Sigmoid colon (tissue), 7 donors: ENCODE measurements around the gene CLDN11. TPM values are rescaled to one million over a fixed set of nuclear protein-coding genes. Genes with fewer than 3 reads are reported as not detected.

Experiments
- DNase-seq: peaks from one replicate; pipeline ENCODE4 v3.0.0-alpha.2; 2019
- H3K27ac ChIP-seq, 4 donors: fragments of 200-600 bp; sonication (generic); one replicate each; pipeline ENCODE4 v1.5.1; 2016 to 2019; ENCODE audit warnings: mild to moderate bottlenecking in 1 of 4
- H3K27me3 ChIP-seq, 3 donors: fragments of 200-600 bp; sonication (generic); one replicate each; pipeline ENCODE4 v1.5.1; 2019; ENCODE audit warnings: mild to moderate bottlenecking in 1 of 3
- H3K36me3 ChIP-seq, 4 donors: fragments of 200-600 bp; sonication (generic); one replicate each; pipeline ENCODE4 v1.5.1; 2016 to 2019
- H3K4me1 ChIP-seq, 4 donors: fragments of 200-600 bp; sonication (generic); one replicate each; pipeline ENCODE4 v1.5.1; 2017 to 2019
- H3K4me3 ChIP-seq, 4 donors: fragments of 200-600 bp; sonication (generic); one replicate each; pipeline ENCODE4 v1.5.1; 2017 to 2019; ENCODE audit warnings: mild to moderate bottlenecking in 2 of 4, moderate library complexity in 1 of 4
- H3K9me3 ChIP-seq, 4 donors: fragments of 200-600 bp in 3 of 4; sonication (generic) in 3 of 4; one replicate each; pipeline versions ENCODE4 v1.5.1 to v1.6.1; 2013 to 2019
- EP300 ChIP-seq, 4 donors: sonication (generic); formaldehyde crosslinking; IDR thresholded peaks; one replicate each; pipeline ENCODE4 v1.6.1; 2017; ENCODE audit warnings: antibody characterized with exemption in 4 of 4
- POLR2A ChIP-seq, 2 donors: fragments of 450-650 bp; IDR thresholded peaks; one replicate each; pipeline ENCODE4 v1.6.1; 2016; ENCODE audit warnings: antibody characterized with exemption in 2 of 2, mild to moderate bottlenecking in 2 of 2, moderate library complexity in 2 of 2
- POLR2AphosphoS5 ChIP-seq, 4 donors: sonication (generic); formaldehyde crosslinking; IDR thresholded peaks; one replicate each; pipeline ENCODE4 v1.6.1; 2017; ENCODE audit warnings: antibody characterized with exemption in 4 of 4
- WGBS, 2 donors: extraction: QIAGEN DNeasy Blood & Tissue Kit; methylation state at CpG; one replicate each; pipeline ENCODE4 v1.1.7; 2013; 5-methylcytosine and 5-hydroxymethylcytosine counted together
- intact Hi-C: fragments of 100-400 bp; cut with DNase I; formaldehyde crosslinking; loops from one replicate; pipeline ENCODE4 v1.15.1; 2023
- polyA plus RNA-seq, 3 donors: library from polyadenylated mRNA; stranded (reverse); fragments of 200-250 nt; gene quantifications; one replicate each; pipeline ENCODE4 v1.2.3, GENCODE V29; 2013
- total RNA-seq, 4 donors: library from RNA; depleted of rRNA; stranded (reverse); fragments of >200 nt; gene quantifications; one replicate each; pipeline ENCODE4 v1.1.0, GENCODE V29; 2016
- TF ChIP-seq, protein P1 (sequence below), 4 experiments: fragments of 450-650 bp in 3 of 4; fragments of 200-600 bp in 1 of 4; IDR thresholded peaks; one replicate each; pipeline ENCODE4 v1.5.1; 2016 to 2019; ENCODE audit warnings: antibody characterized with exemption in 4 of 4, mild to moderate bottlenecking in 3 of 4, moderate library complexity in 2 of 4
- donor health status: healthy with polysubstance abuse.
- donor health status: Bipolar disorder and iron deficiency.
- donor health status: healthy.

The CLDN11 gene
- total and polyA plus RNA-seq, 7 donors, result 0.23 to 22.2 (median 6.0) TPM

DNA sequence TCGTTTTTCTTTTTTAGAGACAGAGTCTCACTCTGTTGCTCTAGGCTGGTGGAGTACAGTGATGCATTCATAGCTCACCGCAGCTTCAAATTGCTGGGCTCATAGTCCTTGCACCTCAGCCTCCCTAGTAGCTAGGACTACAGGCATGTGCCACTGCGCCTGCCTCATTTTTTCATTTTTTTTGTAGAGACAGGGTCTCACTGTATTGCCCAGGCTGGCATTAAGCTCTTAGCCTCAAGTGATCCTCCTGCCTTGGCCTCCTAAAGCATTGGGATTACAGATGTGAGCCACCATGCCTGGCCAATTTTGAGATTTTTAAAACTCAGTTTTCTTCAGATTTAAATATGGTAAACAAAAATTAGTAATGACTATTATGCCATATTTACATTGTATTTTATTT is 32.2 kb upstream of the CLDN11 start:
- H3K36me3 ChIP-seq, result peaks cover 4 to 83% (median 26%) of the 10 kb centered on the region in 4 donors
- WGBS, 2 donors, result 96 to 97% methylated on average over 3 of the region's 3 CpGs
- H3K27me3 ChIP-seq, result no peaks in the 10 kb centered on the region
- no peaks in the 10 kb centered on the region for H3K9me3 ChIP-seq
- no peak overlapping the region for H3K4me3 ChIP-seq
- intact Hi-C loops, result no loop called here
- TF ChIP-seq POLR2AphosphoS5 (IDR thresholded peaks at IDR 0.05), result no peak
- no peak for TF ChIP-seq EP300 (IDR thresholded peaks at IDR 0.05)
- TF ChIP-seq, protein P1, sequence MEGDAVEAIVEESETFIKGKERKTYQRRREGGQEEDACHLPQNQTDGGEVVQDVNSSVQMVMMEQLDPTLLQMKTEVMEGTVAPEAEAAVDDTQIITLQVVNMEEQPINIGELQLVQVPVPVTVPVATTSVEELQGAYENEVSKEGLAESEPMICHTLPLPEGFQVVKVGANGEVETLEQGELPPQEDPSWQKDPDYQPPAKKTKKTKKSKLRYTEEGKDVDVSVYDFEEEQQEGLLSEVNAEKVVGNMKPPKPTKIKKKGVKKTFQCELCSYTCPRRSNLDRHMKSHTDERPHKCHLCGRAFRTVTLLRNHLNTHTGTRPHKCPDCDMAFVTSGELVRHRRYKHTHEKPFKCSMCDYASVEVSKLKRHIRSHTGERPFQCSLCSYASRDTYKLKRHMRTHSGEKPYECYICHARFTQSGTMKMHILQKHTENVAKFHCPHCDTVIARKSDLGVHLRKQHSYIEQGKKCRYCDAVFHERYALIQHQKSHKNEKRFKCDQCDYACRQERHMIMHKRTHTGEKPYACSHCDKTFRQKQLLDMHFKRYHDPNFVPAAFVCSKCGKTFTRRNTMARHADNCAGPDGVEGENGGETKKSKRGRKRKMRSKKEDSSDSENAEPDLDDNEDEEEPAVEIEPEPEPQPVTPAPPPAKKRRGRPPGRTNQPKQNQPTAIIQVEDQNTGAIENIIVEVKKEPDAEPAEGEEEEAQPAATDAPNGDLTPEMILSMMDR (IDR thresholded peaks at IDR 0.05), result no peak
- TF ChIP-seq POLR2A (IDR thresholded peaks at IDR 0.05), result no peak
- H3K27ac ChIP-seq, result no peak overlapping the region
- no peak for DNase-seq
- no peaks in the 10 kb centered on the region for H3K4me1 ChIP-seq

DNA sequence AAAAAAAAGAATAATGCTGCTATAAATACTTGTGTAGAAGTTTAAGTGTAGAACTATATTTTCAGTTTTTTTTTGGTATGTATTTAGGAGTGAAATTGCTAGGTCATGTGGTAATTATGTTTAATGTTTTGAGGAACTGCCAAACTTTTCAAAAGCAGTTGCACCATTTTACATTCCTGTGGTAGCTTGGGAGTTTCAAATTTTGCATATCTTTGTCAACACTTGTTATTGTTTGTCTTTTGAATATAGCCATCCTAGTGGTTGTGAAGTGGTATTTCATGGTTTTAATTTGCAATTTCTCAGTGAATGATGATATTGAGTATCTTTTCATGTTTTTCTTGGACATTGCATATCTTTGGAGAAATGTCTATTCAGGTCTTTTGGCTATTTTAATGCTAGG is 30.7 kb upstream of the CLDN11 start:
- H3K4me3 ChIP-seq, result no peak overlapping the region

DNA sequence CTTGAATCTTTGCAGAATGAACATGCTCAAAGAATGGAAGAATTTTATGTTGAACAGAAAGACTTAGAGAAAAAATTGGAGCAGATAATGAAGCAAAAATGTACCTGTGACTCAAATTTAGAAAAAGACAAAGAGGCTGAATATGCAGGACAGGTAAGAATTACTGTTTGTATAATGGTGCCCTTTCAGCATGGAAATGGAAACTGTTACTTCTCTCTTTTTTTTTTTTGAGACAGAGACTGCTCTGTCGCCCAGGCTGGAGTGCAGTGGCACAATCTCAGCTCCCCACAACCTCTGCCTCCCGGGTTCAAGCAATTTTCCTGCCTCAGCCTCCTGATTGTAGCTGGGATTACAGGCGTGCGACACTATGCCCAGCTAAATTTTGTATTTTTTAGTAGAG is 27.6 kb upstream of the CLDN11 start:
- Histone ChIP-seq H3K27ac (no peak overlapping the region), H3K4me3 (no peak overlapping the region), H3K9me3 (no peaks in the 10 kb centered on the region), H3K36me3 (peaks cover 4 to 53% (median 19%) of the 10 kb centered on the region in 4 donors), H3K4me1 (no peaks in the 10 kb centered on the region), H3K27me3 (no peaks in the 10 kb centered on the region)
- intact Hi-C loops, result no loop called here
- DNase-seq, result no peak
- TF ChIP-seq POLR2A (IDR thresholded peaks at IDR 0.05) (no peak), POLR2AphosphoS5 (IDR thresholded peaks at IDR 0.05) (no peak), EP300 (IDR thresholded peaks at IDR 0.05) (no peak)
- TF ChIP-seq, protein P1 (IDR thresholded peaks at IDR 0.05), result no peak
- 90 to 93% methylated on average over 4 of the region's 4 CpGs for WGBS, 2 donors

More for the DNA sequence above, 30.7 kb upstream of the CLDN11 start:
- H3K27me3 ChIP-seq, result no peaks in the 10 kb centered on the region
- no peak for TF ChIP-seq POLR2A (IDR thresholded peaks at IDR 0.05)
- TF ChIP-seq, protein P1 (IDR thresholded peaks at IDR 0.05), result no peak
- no peak for TF ChIP-seq POLR2AphosphoS5 (IDR thresholded peaks at IDR 0.05)
- no peak for TF ChIP-seq EP300 (IDR thresholded peaks at IDR 0.05)
- intact Hi-C loops, result no loop called here
- no peak overlapping the region for H3K27ac ChIP-seq
- no peak for DNase-seq
- H3K36me3 ChIP-seq, result peaks cover 4 to 80% (median 25%) of the 10 kb centered on the region in 4 donors
- no peaks in the 10 kb centered on the region for H3K9me3 ChIP-seq
- H3K4me1 ChIP-seq, result no peaks in the 10 kb centered on the region

DNA sequence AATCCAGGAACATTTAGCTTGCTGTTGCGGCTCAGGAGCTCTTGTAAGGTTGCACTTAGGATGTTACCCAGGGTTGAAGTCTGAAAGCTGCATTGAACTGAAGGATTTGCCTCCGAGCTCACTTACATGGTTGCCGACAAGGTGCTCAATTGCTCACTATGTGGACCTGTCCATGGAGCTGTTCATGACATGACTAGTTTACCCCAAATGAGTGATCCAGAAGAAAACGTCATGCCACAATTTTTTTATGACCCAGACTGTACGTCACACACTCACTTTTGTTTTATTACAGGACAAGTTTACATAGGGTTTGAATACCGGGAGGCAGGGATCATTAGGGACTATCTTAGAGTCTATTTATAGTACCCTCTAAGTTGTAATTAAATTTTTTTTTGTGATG is 21.0 kb upstream of the CLDN11 start:
- no peak for TF ChIP-seq POLR2A (IDR thresholded peaks at IDR 0.05)
- TF ChIP-seq, protein P1 (IDR thresholded peaks at IDR 0.05), result no peak
- TF ChIP-seq EP300 (IDR thresholded peaks at IDR 0.05), result no peak
- no peak for TF ChIP-seq POLR2AphosphoS5 (IDR thresholded peaks at IDR 0.05)
- Histone ChIP-seq H3K4me1 (no peaks in the 10 kb centered on the region), H3K9me3 (no peaks in the 10 kb centered on the region), H3K36me3 (peaks cover 0 to 9% (median 0%) of the 10 kb centered on the region in 4 donors), H3K27me3 (no peaks in the 10 kb centered on the region), H3K4me3 (no peak overlapping the region), H3K27ac (no peak overlapping the region)
- WGBS, 2 donors, result 59 to 78% methylated on average over 6 of the region's 6 CpGs
- intact Hi-C loops, result no loop called here
- DNase-seq, result no peak

DNA sequence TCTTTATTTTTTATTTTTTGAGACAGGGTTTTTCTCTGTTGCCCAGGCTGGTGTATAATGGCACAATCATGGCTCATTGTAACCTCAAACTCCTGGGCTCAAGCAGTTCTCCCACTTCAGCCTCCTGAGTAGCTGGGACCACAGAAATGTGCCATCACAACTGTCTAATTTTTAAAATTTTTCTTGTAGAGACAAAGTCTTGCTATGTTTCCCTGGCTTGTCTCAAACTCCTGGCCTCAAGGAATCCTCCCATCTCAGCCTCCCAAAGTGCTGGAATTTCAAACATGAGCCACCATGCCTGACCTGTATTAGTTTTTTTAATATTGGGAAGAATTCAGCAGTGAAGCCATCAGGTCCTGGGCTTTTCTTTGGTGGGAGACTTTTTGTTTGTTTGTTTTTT is 13.6 kb upstream of the CLDN11 start:
- H3K27ac ChIP-seq, result no peak overlapping the region
- H3K4me3 ChIP-seq, result no peak overlapping the region
- H3K36me3 ChIP-seq, result no peaks in the 10 kb centered on the region
- no peaks in the 10 kb centered on the region for H3K27me3 ChIP-seq
- H3K4me1 ChIP-seq, result no peaks in the 10 kb centered on the region
- no peak for DNase-seq
- intact Hi-C loops, result no loop called here
- H3K9me3 ChIP-seq, result no peaks in the 10 kb centered on the region
- TF ChIP-seq POLR2AphosphoS5 (IDR thresholded peaks at IDR 0.05), result no peak
- TF ChIP-seq, protein P1 (IDR thresholded peaks at IDR 0.05), result no peak
- TF ChIP-seq EP300 (IDR thresholded peaks at IDR 0.05), result no peak
- TF ChIP-seq POLR2A (IDR thresholded peaks at IDR 0.05), result no peak
